ENCODE measurements around the gene ARF6. TPM values are rescaled to one million over a fixed set of nuclear protein-coding genes. Genes with fewer than 3 reads are reported as not detected.

ARF6 gene
- total and polyA plus RNA-seq, 9 of the 15 experiments (the other 6 are each of a cell fraction or from before 2014, with no cell fraction given), result 15.3 to 35.2 (median 24.9) TPM

GRCh38 chr14:49893309-49894213 is 679 bp downstream of the ARF6 start:
- ChIA-PET CTCF (ENCODE audit: low intra/inter-chr PET ratio) (no interaction called here), POLR2A (interaction anchor here (0.5 to 1.3 kb wide), 3 partner anchors 11 to 92 kb away, joined by 3 to 4 read pairs (median 3); no protein-coding TSS in a partner anchor)
- in situ Hi-C loops (cut with MboI) (no loop called here), intact Hi-C loops (cut with micrococcal nuclease) (loop anchor here (2.0 kb wide), 2 partner anchors 31 to 107 kb away; no protein-coding TSS in a partner anchor)
- peak overlapping the region; percentile 87 to 99 for H3K9ac ChIP-seq (ENCODE audit: insufficient read depth in 1 of 2, low read depth in 2 of 2, low read length in 2 of 2)
- peak; percentile 61 for FAIRE-seq
- peaks cover 65% of the 10 kb centered on the region for H3K79me2 ChIP-seq (ENCODE audit: control insufficient read depth, insufficient read depth, low read length)
- H3K9me3 ChIP-seq (replicated peaks; ENCODE audit: control insufficient read depth, insufficient read depth, low read depth, low read length), result no peaks in the 10 kb centered on the region
- peak; percentile 71 for ATAC-seq
- DNase-seq (ENCODE audit: extremely low read depth in 1 of 4, low spot score in 3 of 4), result peak; percentile 62 to 74 (median 70)
- no peaks in the 10 kb centered on the region for H3K27me3 ChIP-seq (ENCODE audit: control insufficient read depth in 2 of 2, insufficient read depth in 2 of 2, low read length in 2 of 2)
- TSS peak; percentile 42 for BruUV-seq (replicated peaks)
- H2AFZ ChIP-seq (ENCODE audit: low read depth, low read length), result 0 out of 2 replicates have a peak overlapping the region, but pooled peaks have one; percentile 54
- WGBS (ENCODE audit: insufficient coverage, low coverage, missing lambda C conversion rate), result under 1% methylated on average over 40 of the region's 85 CpGs
- peak overlapping the region; percentile 95 for H3K27ac ChIP-seq (ENCODE audit: extremely low read depth, low read depth, low read length)
- peaks cover 26% of the 10 kb centered on the region for H3K36me3 ChIP-seq (ENCODE audit: control insufficient read depth, insufficient read depth, low read length)
- H3K4me1 ChIP-seq (replicated peaks in 1 of 2; ENCODE audit: control insufficient read depth in 2 of 2, insufficient read depth in 2 of 2, low read length in 2 of 2), result peaks cover 2 to 9% of the 10 kb centered on the region in 2 experiments; a peak in 4 of 5 replicates
- peak overlapping the region; percentile 92 for H3K4me2 ChIP-seq (ENCODE audit: insufficient read depth, low read length)
- H4K20me1 ChIP-seq (replicated peaks; ENCODE audit: control insufficient read depth, insufficient read depth, low read length), result peaks cover 12% of the 10 kb centered on the region; the same call in 1 of the 2 replicates
- peak overlapping the region; percentile 75 for H3K4me3 ChIP-seq
- no peaks in the 10 kb centered on the region for H3K9me1 ChIP-seq (ENCODE audit: control insufficient read depth, insufficient read depth, low read length)
- TF ChIP-seq ZNF407 (IDR thresholded peaks at IDR 0.05; ENCODE audit: low read depth) (no peak), EZH2 (IDR thresholded peaks at IDR 0.05; ENCODE audit: borderline replicate concordance, low read depth, low read length) (no peak), RB1 (IDR thresholded peaks at IDR 0.05; ENCODE audit: low read depth) (peak; percentile 27; the same call in 1 of the 2 replicates), FOXK1 (CRISPR knock-in tag; IDR thresholded peaks at IDR 0.05; ENCODE audit: borderline replicate concordance) (no peak), ID3 (CRISPR knock-in tag; IDR thresholded peaks at IDR 0.05) (no peak), ID3 (tag; IDR thresholded peaks at IDR 0.05) (no peak), HNRNPL (IDR thresholded peaks at IDR 0.05; ENCODE audit: low read depth, low read length) (peak; percentile 17; the same call in 1 of the 2 replicates), CCAR2 (IDR thresholded peaks at IDR 0.05; ENCODE audit: low read depth, low read length) (no peak), NR2F6 (CRISPR knock-in tag; IDR thresholded peaks at IDR 0.05) (no peak), NR3C1 (CRISPR knock-in tag; IDR thresholded peaks at IDR 0.05) (no peak), CCNT2 (IDR thresholded peaks at IDR 0.05; ENCODE audit: borderline replicate concordance, extremely low read depth, insufficient read length, low read depth, low read length) (peak; percentile 10), ZBTB8A (IDR thresholded peaks at IDR 0.05; ENCODE audit: partially characterized antibody) (no peak)

All from K562 (cell line).